ENCODE data around the gene ATXN3L. TPM values are rescaled to one million over a fixed set of nuclear protein-coding genes. Genes with fewer than 3 reads are reported as not detected.

ATXN3L gene
- polyA plus RNA-seq, 1 donor from 2014 or later, result not detected

- Histone ChIP-seq H3K9ac (ENCODE audit: low read length) (peak overlapping the region; percentile 42), H2AFZ (ENCODE audit: low read depth, low read length) (no peak overlapping the region)
- TF ChIP-seq EP300 (conservative IDR thresholded peaks at IDR 0.05; ENCODE audit: poor library complexity, severe bottlenecking) (no peak), POLR2AphosphoS5 (IDR thresholded peaks at IDR 0.05) (peak; percentile 39)
Observed at GRCh38 chrX:13298836-13299235, 21.0 kb downstream of the ATXN3L start.

GRCh38 chrX:13295841-13296240 is 24.0 kb downstream of the ATXN3L start:
- no peak overlapping the region for H2AFZ ChIP-seq (ENCODE audit: low read depth, low read length)
- TF ChIP-seq CTCF (IDR thresholded peaks at IDR 0.05; ENCODE audit: poor library complexity, severe bottlenecking) (no peak), EP300 (conservative IDR thresholded peaks at IDR 0.05; ENCODE audit: poor library complexity, severe bottlenecking) (no peak), EZH2 (IDR thresholded peaks at IDR 0.05; ENCODE audit: borderline replicate concordance, insufficient read depth, low read length, poor library complexity, severe bottlenecking) (no peak), TAF1 (IDR thresholded peaks at IDR 0.05; ENCODE audit: low read depth) (no peak), RAD21 (conservative IDR thresholded peaks at IDR 0.05) (no peak)
- no peaks in the 10 kb centered on the region for H3K9me3 ChIP-seq (ENCODE audit: low read length)
- no peaks in the 10 kb centered on the region for H3K79me2 ChIP-seq (replicated peaks; ENCODE audit: insufficient read depth, low read length)
- no peaks in the 10 kb centered on the region for H3K36me3 ChIP-seq (ENCODE audit: insufficient read depth, low read length)
- no peaks in the 10 kb centered on the region for H3K27me3 ChIP-seq (ENCODE audit: insufficient read depth, low read depth, low read length)
- H3F3A ChIP-seq (ENCODE audit: insufficient read depth, low read length, poor library complexity, severe bottlenecking), result no peaks in the 10 kb centered on the region
- no peak overlapping the region for H3K4me3 ChIP-seq (ENCODE audit: low read length)
- no peak overlapping the region for H3K9ac ChIP-seq (ENCODE audit: low read length)
- H3K9me2 ChIP-seq (ENCODE audit: insufficient read depth, low read length), result no peaks in the 10 kb centered on the region
- H3K4me2 ChIP-seq (ENCODE audit: low read length), result no peak overlapping the region
- no peaks in the 10 kb centered on the region for H4K20me1 ChIP-seq (ENCODE audit: insufficient read depth)
- H3K27ac ChIP-seq (ENCODE audit: low read length), result no peak overlapping the region

More at GRCh38 chrX:13298836-13299235, 21.0 kb downstream of the ATXN3L start:
- peak overlapping the region; percentile 81 for H3K27ac ChIP-seq (ENCODE audit: low read length)
- H3K9me3 ChIP-seq (ENCODE audit: low read length), result no peaks in the 10 kb centered on the region
- H3K4me2 ChIP-seq (ENCODE audit: low read length), result peak overlapping the region; percentile 25
- H3K36me3 ChIP-seq (ENCODE audit: insufficient read depth, low read length), result no peaks in the 10 kb centered on the region
- no peaks in the 10 kb centered on the region for H3K79me2 ChIP-seq (replicated peaks; ENCODE audit: insufficient read depth, low read length)
- no peaks in the 10 kb centered on the region for H3K27me3 ChIP-seq (ENCODE audit: insufficient read depth, low read depth, low read length)
- H3F3A ChIP-seq (ENCODE audit: insufficient read depth, low read length, poor library complexity, severe bottlenecking), result no peaks in the 10 kb centered on the region
- no peaks in the 10 kb centered on the region for H3K9me2 ChIP-seq (ENCODE audit: insufficient read depth, low read length)
- H4K20me1 ChIP-seq (ENCODE audit: insufficient read depth), result no peaks in the 10 kb centered on the region
- peak overlapping the region; percentile 37 for H3K4me3 ChIP-seq (ENCODE audit: low read length)

GRCh38 chrX:13293700-13294099 is 26.2 kb downstream of the ATXN3L start:
- Histone ChIP-seq H3K27ac (ENCODE audit: low read length) (no peak overlapping the region), H4K20me1 (ENCODE audit: insufficient read depth) (no peaks in the 10 kb centered on the region), H3K9ac (ENCODE audit: low read length) (no peak overlapping the region), H3K9me2 (ENCODE audit: insufficient read depth, low read length) (no peaks in the 10 kb centered on the region), H2AFZ (ENCODE audit: low read depth, low read length) (no peak overlapping the region), H3K4me2 (ENCODE audit: low read length) (no peak overlapping the region), H3K9me3 (ENCODE audit: low read length) (no peaks in the 10 kb centered on the region), H3K4me3 (ENCODE audit: low read length) (no peak overlapping the region), H3K79me2 (replicated peaks; ENCODE audit: insufficient read depth, low read length) (no peaks in the 10 kb centered on the region), H3K36me3 (ENCODE audit: insufficient read depth, low read length) (no peaks in the 10 kb centered on the region), H3K27me3 (ENCODE audit: insufficient read depth, low read depth, low read length) (no peaks in the 10 kb centered on the region), H3F3A (ENCODE audit: insufficient read depth, low read length, poor library complexity, severe bottlenecking) (no peaks in the 10 kb centered on the region)
- TF ChIP-seq TAF1 (IDR thresholded peaks at IDR 0.05; ENCODE audit: low read depth), result no peak
- TF ChIP-seq REST (IDR thresholded peaks at IDR 0.05; ENCODE audit: borderline replicate concordance), result no peak
- TF ChIP-seq SMC3 (conservative IDR thresholded peaks at IDR 0.05; ENCODE audit: poor library complexity), result no peak
- no peak for TF ChIP-seq RAD21 (conservative IDR thresholded peaks at IDR 0.05)
- TF ChIP-seq CTCF (IDR thresholded peaks at IDR 0.05; ENCODE audit: poor library complexity, severe bottlenecking), result no peak
- TF ChIP-seq EP300 (conservative IDR thresholded peaks at IDR 0.05; ENCODE audit: poor library complexity, severe bottlenecking), result no peak
- TF ChIP-seq MXI1 (conservative IDR thresholded peaks at IDR 0.05; ENCODE audit: poor library complexity, severe bottlenecking), result no peak
- TF ChIP-seq EZH2 (IDR thresholded peaks at IDR 0.05; ENCODE audit: borderline replicate concordance, insufficient read depth, low read length, poor library complexity, severe bottlenecking), result no peak
- no peak for TF ChIP-seq POLR2AphosphoS5 (IDR thresholded peaks at IDR 0.05)

Measured in neural cell (in vitro differentiated cells).